ENCODE results near the gene ZFC3H1.

- TF ChIP-seq MYC (IDR thresholded peaks at IDR 0.05; ENCODE audit: low read depth, low read length) (no peak), POLR2A (IDR thresholded peaks at IDR 0.05; ENCODE audit: low read depth, low read length) (no peak), EZH2 (IDR thresholded peaks at IDR 0.05; ENCODE audit: borderline replicate concordance, low read depth, low read length, severe bottlenecking) (no peak), POLR2AphosphoS5 (IDR thresholded peaks at IDR 0.05; ENCODE audit: insufficient read depth, low read depth, low read length) (no peak), JUN (IDR thresholded peaks at IDR 0.05; ENCODE audit: borderline replicate concordance, insufficient read depth, insufficient read length, low read depth) (no peak)
- TF ChIP-seq, protein P1, sequence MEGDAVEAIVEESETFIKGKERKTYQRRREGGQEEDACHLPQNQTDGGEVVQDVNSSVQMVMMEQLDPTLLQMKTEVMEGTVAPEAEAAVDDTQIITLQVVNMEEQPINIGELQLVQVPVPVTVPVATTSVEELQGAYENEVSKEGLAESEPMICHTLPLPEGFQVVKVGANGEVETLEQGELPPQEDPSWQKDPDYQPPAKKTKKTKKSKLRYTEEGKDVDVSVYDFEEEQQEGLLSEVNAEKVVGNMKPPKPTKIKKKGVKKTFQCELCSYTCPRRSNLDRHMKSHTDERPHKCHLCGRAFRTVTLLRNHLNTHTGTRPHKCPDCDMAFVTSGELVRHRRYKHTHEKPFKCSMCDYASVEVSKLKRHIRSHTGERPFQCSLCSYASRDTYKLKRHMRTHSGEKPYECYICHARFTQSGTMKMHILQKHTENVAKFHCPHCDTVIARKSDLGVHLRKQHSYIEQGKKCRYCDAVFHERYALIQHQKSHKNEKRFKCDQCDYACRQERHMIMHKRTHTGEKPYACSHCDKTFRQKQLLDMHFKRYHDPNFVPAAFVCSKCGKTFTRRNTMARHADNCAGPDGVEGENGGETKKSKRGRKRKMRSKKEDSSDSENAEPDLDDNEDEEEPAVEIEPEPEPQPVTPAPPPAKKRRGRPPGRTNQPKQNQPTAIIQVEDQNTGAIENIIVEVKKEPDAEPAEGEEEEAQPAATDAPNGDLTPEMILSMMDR (IDR thresholded peaks at IDR 0.05; ENCODE audit: extremely low read depth in 1 of 2, insufficient read depth in 1 of 2, low read depth in 1 of 2, low read length in 2 of 2) = no peak
- TF ChIP-seq, protein P2, sequence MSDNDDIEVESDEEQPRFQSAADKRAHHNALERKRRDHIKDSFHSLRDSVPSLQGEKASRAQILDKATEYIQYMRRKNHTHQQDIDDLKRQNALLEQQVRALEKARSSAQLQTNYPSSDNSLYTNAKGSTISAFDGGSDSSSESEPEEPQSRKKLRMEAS (IDR thresholded peaks at IDR 0.05; ENCODE audit: insufficient read depth, insufficient read length) = no peak
These were observed 58.6 kb downstream of the ZFC3H1 start for GRCh38 chr12:71605039-71605438.
